HepG2 (cell line): ENCODE measurements around the gene LAMB2. TPM values are rescaled to one million over a fixed set of nuclear protein-coding genes. Genes with fewer than 3 reads are reported as not detected.
A peak's percentile ranks its signal among the peaks of the same experiment; 100 is the strongest.

ENCODE experiments used
- GFI1 ChIP-seq: sonication (generic); formaldehyde crosslinking; IDR thresholded peaks from 2 replicates; pipeline ENCODE4 v1.5.0; 2020; ENCODE audit warnings: missing genetic modification reagents, mild to moderate bottlenecking, borderline replicate concordance
- KDM5A ChIP-seq: fragments of 200-600 bp; sonication (generic); IDR thresholded peaks from 2 replicates; pipeline ENCODE4 v1.7.0; 2018; ENCODE audit warnings: antibody characterized with exemption, mild to moderate bottlenecking, low read length, borderline replicate concordance
- MZF1 ChIP-seq: sonication (generic); formaldehyde crosslinking; IDR thresholded peaks from 2 replicates; pipeline ENCODE4 v1.8.1; 2023; ENCODE audit warnings: mild to moderate bottlenecking, missing genetic modification reagents, borderline replicate concordance
- NFATC3 ChIP-seq: sonication (generic); formaldehyde crosslinking; IDR thresholded peaks from 2 replicates; pipeline ENCODE4 v1.5.1; 2020; ENCODE audit warnings: mild to moderate bottlenecking, missing genetic modification reagents
- POLR2A ChIP-seq, 2 experiments: IDR thresholded peaks; 2 replicates each; pipeline ENCODE4 v1.6.1; 2011; ENCODE audit warnings: low read depth in 2 of 2, low read length in 2 of 2, mild to moderate bottlenecking in 1 of 2, moderate library complexity in 1 of 2; ENCODE audit not compliant: insufficient read depth in 1 of 2
- REL ChIP-seq: sonication (generic); formaldehyde crosslinking; conservative IDR thresholded peaks from 2 replicates; pipeline ENCODE4 v1.8.0; 2022; ENCODE audit warnings: mild to moderate bottlenecking, missing genetic modification reagents, moderate library complexity
- SOX6 ChIP-seq, 2 experiments: fragments of 450-650 bp in 1 of 2; sonication (generic) in 1 of 2; formaldehyde crosslinking in 1 of 2; IDR thresholded peaks; 2 replicates each; pipeline versions ENCODE4 v1.4.0 to v1.6.1; 2017 to 2020; ENCODE audit warnings: antibody characterized with exemption in 1 of 2, mild to moderate bottlenecking in 1 of 2, missing genetic modification reagents in 1 of 2
- SP1 ChIP-seq, 2 experiments: fragments of 450-650 bp in 1 of 2; sonication (generic) in 1 of 2; formaldehyde crosslinking in 1 of 2; IDR thresholded peaks; 2 replicates each; pipeline versions ENCODE4 v1.4.0 to v1.6.1; 2016 to 2020; ENCODE audit warnings: missing genetic modification reagents in 1 of 2
- SRSF4 ChIP-seq: fragments of 200-400 bp; formaldehyde crosslinking; IDR thresholded peaks from one replicate; pipeline ENCODE4 v1.6.1; 2018; ENCODE audit warnings: mild to moderate bottlenecking, low read depth, low read length, moderate library complexity; ENCODE audit not compliant: poor library complexity, severe bottlenecking
- U2AF1 ChIP-seq: fragments of 200-400 bp; formaldehyde crosslinking; optimal IDR thresholded peaks from 2 replicates; pipeline ENCODE3; 2017; ENCODE audit warnings: mild to moderate bottlenecking, low read depth, low read length
- YY1 ChIP-seq: IDR thresholded peaks from 2 replicates; pipeline ENCODE4 v1.6.1; 2011; ENCODE audit warnings: low read length, low read depth, moderate library complexity, mild to moderate bottlenecking; ENCODE audit not compliant: insufficient read depth, insufficient replicate concordance
- ZBTB1 ChIP-seq: sonication (generic); formaldehyde crosslinking; IDR thresholded peaks from 2 replicates; pipeline ENCODE4 v1.4.0; 2020; ENCODE audit warnings: missing genetic modification reagents, borderline replicate concordance
- ZIK1 ChIP-seq: sonication (generic); formaldehyde crosslinking; IDR thresholded peaks from 2 replicates; pipeline ENCODE4 v1.5.0; 2020; ENCODE audit warnings: mild to moderate bottlenecking, low read depth, missing genetic modification reagents, borderline replicate concordance
- ZNF263 ChIP-seq: sonication (generic); formaldehyde crosslinking; IDR thresholded peaks from 2 replicates; pipeline ENCODE4 v1.4.0; 2020; ENCODE audit warnings: missing genetic modification reagents
- ZNF563 ChIP-seq: sonication (generic); formaldehyde crosslinking; IDR thresholded peaks from 2 replicates; pipeline ENCODE4 v1.8.0; 2022; ENCODE audit warnings: mild to moderate bottlenecking, moderate library complexity, missing genetic modification reagents
- ZNF746 ChIP-seq: sonication (generic); formaldehyde crosslinking; IDR thresholded peaks from 2 replicates; pipeline ENCODE4 v1.8.0; 2022; ENCODE audit warnings: mild to moderate bottlenecking, missing genetic modification reagents
- ZNF83 ChIP-seq: sonication (generic); formaldehyde crosslinking; IDR thresholded peaks from 2 replicates; pipeline ENCODE4 v1.4.0; 2020; ENCODE audit warnings: missing genetic modification reagents, mild to moderate bottlenecking, borderline replicate concordance
- ZNF841 ChIP-seq: sonication (generic); formaldehyde crosslinking; IDR thresholded peaks from 2 replicates; pipeline ENCODE4 v1.8.1; 2023; ENCODE audit warnings: missing genetic modification reagents, borderline replicate concordance
- polyA plus RNA-seq, 8 experiments: library from polyadenylated mRNA; depleted of rRNA in 3 of 8; stranded (reverse) in 7 of 8; unstranded in 1 of 8; fragments of >200 nt; fragmentation: Illumina TruSeq in 4 of 8; extraction: Trizol in 4 of 8; gene quantifications; 2 replicates each; pipeline versions ENCODE4 v1.2.1 to v1.2.3, GENCODE V29; 2011 to 2016; ENCODE audit warnings: low read depth in 4 of 8, missing spikeins in 1 of 8, mixed read lengths in 1 of 8; ENCODE audit not compliant: insufficient read depth in 1 of 8
- total RNA-seq, 5 experiments: library from RNA; depleted of rRNA; stranded (reverse); fragments of >200 nt; fragmentation: Illumina TruSeq; extraction: Trizol; gene quantifications; 2 replicates each; pipeline ENCODE4 v1.2.3, GENCODE V29; 2016; ENCODE audit warnings: low read depth in 1 of 5
- TF ChIP-seq, protein P1 (sequence below): sonication (generic); formaldehyde crosslinking; IDR thresholded peaks from 2 replicates; pipeline ENCODE4 v1.8.0; 2022; ENCODE audit warnings: mild to moderate bottlenecking, missing genetic modification reagents
- TF ChIP-seq, protein P2 (sequence below): sonication (generic); formaldehyde crosslinking; IDR thresholded peaks from 2 replicates; pipeline ENCODE4 v1.5.0; 2020; ENCODE audit warnings: missing genetic modification reagents
- TF ChIP-seq, protein P3 (sequence below): IDR thresholded peaks from 2 replicates; pipeline ENCODE4 v1.6.1; 2012; ENCODE audit warnings: low read length, improper control_type of control experiment
- TF ChIP-seq, protein P4 (sequence below): sonication (generic); formaldehyde crosslinking; IDR thresholded peaks from 2 replicates; pipeline ENCODE4 v1.4.0; 2020; ENCODE audit warnings: mild to moderate bottlenecking, missing genetic modification reagents

The LAMB2 gene
- total and polyA plus RNA-seq, 2 of the 13 experiments (the other 11 are each of a cell fraction or from before 2014, with no cell fraction given) = 208 to 443 TPM

DNA sequence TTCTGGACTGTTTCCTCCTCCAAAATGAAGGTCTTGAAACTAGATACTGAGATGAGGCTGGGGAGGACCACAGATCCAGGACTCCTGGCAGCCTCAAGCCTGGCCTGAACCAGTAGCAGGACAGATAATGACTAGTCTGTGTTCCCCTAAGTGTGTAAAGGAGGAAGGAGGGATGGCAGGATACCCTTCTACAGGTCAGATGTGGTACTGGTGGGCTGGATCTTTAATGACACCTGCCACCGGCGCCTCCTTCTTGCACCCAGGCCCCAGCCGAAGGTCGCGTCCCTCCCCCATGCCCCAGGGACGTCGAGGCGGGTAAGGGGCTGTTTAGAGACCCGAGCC lies 12.8 kb downstream of the LAMB2 start (continued):
- TF ChIP-seq SP1 (IDR thresholded peaks at IDR 0.05) (no peak), SP1 (CRISPR knock-in tag; IDR thresholded peaks at IDR 0.05) (no peak), ZBTB1 (CRISPR knock-in tag) (no peak), REL (no peak), U2AF1 (no peak), NFATC3 (CRISPR knock-in tag) (no peak), GFI1 (CRISPR knock-in tag) (no peak), YY1 (no peak), ZNF746 (CRISPR knock-in tag) (0 out of 2 replicates have a peak, but pooled peaks have one; percentile 15), ZNF83 (CRISPR knock-in tag) (0 out of 2 replicates have a peak, but pooled peaks have one; percentile 5), ZNF841 (CRISPR knock-in tag) (no peak), POLR2A (IDR thresholded peaks at IDR 0.05; ENCODE audit: insufficient read depth in 1 of 2, low read depth in 2 of 2, low read length in 2 of 2) (no peak), ZNF563 (no peak), KDM5A (no peak), SOX6 (IDR thresholded peaks at IDR 0.05) (no peak), SOX6 (CRISPR knock-in tag; IDR thresholded peaks at IDR 0.05) (no peak), ZIK1 (CRISPR knock-in tag) (no peak), SRSF4 (no peak), MZF1 (no peak), ZNF263 (CRISPR knock-in tag) (0 out of 2 replicates have a peak, but pooled peaks have one; percentile 11)
- TF ChIP-seq, protein P1, sequence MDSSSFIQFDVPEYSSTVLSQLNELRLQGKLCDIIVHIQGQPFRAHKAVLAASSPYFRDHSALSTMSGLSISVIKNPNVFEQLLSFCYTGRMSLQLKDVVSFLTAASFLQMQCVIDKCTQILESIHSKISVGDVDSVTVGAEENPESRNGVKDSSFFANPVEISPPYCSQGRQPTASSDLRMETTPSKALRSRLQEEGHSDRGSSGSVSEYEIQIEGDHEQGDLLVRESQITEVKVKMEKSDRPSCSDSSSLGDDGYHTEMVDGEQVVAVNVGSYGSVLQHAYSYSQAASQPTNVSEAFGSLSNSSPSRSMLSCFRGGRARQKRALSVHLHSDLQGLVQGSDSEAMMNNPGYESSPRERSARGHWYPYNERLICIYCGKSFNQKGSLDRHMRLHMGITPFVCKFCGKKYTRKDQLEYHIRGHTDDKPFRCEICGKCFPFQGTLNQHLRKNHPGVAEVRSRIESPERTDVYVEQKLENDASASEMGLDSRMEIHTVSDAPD = no peak
- TF ChIP-seq, protein P2, sequence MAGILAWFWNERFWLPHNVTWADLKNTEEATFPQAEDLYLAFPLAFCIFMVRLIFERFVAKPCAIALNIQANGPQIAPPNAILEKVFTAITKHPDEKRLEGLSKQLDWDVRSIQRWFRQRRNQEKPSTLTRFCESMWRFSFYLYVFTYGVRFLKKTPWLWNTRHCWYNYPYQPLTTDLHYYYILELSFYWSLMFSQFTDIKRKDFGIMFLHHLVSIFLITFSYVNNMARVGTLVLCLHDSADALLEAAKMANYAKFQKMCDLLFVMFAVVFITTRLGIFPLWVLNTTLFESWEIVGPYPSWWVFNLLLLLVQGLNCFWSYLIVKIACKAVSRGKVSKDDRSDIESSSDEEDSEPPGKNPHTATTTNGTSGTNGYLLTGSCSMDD (CRISPR knock-in tag) = no peak
- TF ChIP-seq, protein P3, sequence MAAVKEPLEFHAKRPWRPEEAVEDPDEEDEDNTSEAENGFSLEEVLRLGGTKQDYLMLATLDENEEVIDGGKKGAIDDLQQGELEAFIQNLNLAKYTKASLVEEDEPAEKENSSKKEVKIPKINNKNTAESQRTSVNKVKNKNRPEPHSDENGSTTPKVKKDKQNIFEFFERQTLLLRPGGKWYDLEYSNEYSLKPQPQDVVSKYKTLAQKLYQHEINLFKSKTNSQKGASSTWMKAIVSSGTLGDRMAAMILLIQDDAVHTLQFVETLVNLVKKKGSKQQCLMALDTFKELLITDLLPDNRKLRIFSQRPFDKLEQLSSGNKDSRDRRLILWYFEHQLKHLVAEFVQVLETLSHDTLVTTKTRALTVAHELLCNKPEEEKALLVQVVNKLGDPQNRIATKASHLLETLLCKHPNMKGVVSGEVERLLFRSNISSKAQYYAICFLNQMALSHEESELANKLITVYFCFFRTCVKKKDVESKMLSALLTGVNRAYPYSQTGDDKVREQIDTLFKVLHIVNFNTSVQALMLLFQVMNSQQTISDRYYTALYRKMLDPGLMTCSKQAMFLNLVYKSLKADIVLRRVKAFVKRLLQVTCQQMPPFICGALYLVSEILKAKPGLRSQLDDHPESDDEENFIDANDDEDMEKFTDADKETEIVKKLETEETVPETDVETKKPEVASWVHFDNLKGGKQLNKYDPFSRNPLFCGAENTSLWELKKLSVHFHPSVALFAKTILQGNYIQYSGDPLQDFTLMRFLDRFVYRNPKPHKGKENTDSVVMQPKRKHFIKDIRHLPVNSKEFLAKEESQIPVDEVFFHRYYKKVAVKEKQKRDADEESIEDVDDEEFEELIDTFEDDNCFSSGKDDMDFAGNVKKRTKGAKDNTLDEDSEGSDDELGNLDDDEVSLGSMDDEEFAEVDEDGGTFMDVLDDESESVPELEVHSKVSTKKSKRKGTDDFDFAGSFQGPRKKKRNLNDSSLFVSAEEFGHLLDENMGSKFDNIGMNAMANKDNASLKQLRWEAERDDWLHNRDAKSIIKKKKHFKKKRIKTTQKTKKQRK = no peak
- TF ChIP-seq, protein P4, sequence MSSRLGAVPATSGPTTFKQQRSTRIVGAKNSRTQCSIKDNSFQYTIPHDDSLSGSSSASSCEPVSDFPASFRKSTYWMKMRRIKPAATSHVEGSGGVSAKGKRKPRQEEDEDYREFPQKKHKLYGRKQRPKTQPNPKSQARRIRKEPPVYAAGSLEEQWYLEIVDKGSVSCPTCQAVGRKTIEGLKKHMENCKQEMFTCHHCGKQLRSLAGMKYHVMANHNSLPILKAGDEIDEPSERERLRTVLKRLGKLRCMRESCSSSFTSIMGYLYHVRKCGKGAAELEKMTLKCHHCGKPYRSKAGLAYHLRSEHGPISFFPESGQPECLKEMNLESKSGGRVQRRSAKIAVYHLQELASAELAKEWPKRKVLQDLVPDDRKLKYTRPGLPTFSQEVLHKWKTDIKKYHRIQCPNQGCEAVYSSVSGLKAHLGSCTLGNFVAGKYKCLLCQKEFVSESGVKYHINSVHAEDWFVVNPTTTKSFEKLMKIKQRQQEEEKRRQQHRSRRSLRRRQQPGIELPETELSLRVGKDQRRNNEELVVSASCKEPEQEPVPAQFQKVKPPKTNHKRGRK (CRISPR knock-in tag) = 0 out of 2 replicates have a peak, but pooled peaks have one; percentile 25
